IPS DF 4.7 (cell line): ENCODE results near the gene BCL2A1.
"Not testable (repeated sequence)": the region's sequence is repeated elsewhere in the genome, so short reads cannot be mapped to it uniquely, and the experiment has no call there.

Source experiments
- DNase-seq: peaks from one replicate; pipeline ENCODE4 v3.0.0-alpha.2; 2013; ENCODE audit warnings: low spot score; ENCODE audit errors: extremely low read depth

Gene BCL2A1

GRCh38 chr15:79960502-79961212 lies 10.3 kb downstream of the BCL2A1 start:
- DNase-seq, result no peak

- no peak for DNase-seq
These were observed 13.3 kb downstream of the BCL2A1 start for GRCh38 chr15:79957741-79958140.

- no peak for DNase-seq
These were observed 14.5 kb downstream of the BCL2A1 start for GRCh38 chr15:79956354-79956939.

- no peak for DNase-seq
These were observed 16.3 kb downstream of the BCL2A1 start for GRCh38 chr15:79954661-79955060.

- DNase-seq, result no peak
These were observed 17.0 kb downstream of the BCL2A1 start for GRCh38 chr15:79953951-79954444.

- no peak for DNase-seq
These were observed 18.7 kb downstream of the BCL2A1 start for GRCh38 chr15:79952329-79952728.

- DNase-seq, result no peak
These were observed 20.7 kb downstream of the BCL2A1 start for GRCh38 chr15:79950247-79950646.

- no peak for DNase-seq
These were observed 22.2 kb downstream of the BCL2A1 start for GRCh38 chr15:79948761-79949160.

GRCh38 chr15:79948095-79948695 lies 22.8 kb downstream of the BCL2A1 start:
- no peak for DNase-seq

- no peak for DNase-seq
These were observed 24.0 kb downstream of the BCL2A1 start for GRCh38 chr15:79947009-79947408.

- DNase-seq, result no peak
These were observed 26.4 kb downstream of the BCL2A1 start for GRCh38 chr15:79944622-79945021.

GRCh38 chr15:79943820-79944219 lies 27.2 kb downstream of the BCL2A1 start:
- no peak for DNase-seq

GRCh38 chr15:79942741-79943481 lies 28.1 kb downstream of the BCL2A1 start:
- no peak for DNase-seq

GRCh38 chr15:79939399-79939798 lies 31.6 kb downstream of the BCL2A1 start:
- no peak for DNase-seq

GRCh38 chr15:79938143-79938542 lies 32.9 kb downstream of the BCL2A1 start:
- no peak for DNase-seq

GRCh38 chr15:79935556-79936201 lies 35.3 kb downstream of the BCL2A1 start:
- DNase-seq, result not testable (repeated sequence)

- DNase-seq, result no peak
These were observed 37.8 kb downstream of the BCL2A1 start for GRCh38 chr15:79933231-79933630.

- DNase-seq, result no peak
These were observed 38.5 kb downstream of the BCL2A1 start for GRCh38 chr15:79932447-79932846.

GRCh38 chr15:79930516-79930915 lies 40.5 kb downstream of the BCL2A1 start:
- DNase-seq, result no peak

GRCh38 chr15:79929412-79929811 lies 41.6 kb downstream of the BCL2A1 start:
- DNase-seq, result no peak

- not testable (repeated sequence) for DNase-seq
These were observed 44.9 kb downstream of the BCL2A1 start for GRCh38 chr15:79926116-79926515.
